HCT116 (cell line): Measurements from ENCODE around the gene SF3B1. TPM values are rescaled to one million over a fixed set of nuclear protein-coding genes. Genes with fewer than 3 reads are reported as not detected.

Source experiments
- ATAC-seq: fragments of 200-7000 bp; cut with Tn5 transposase; 2 replicates; pipeline ENCODE4 v1.9.1; 2020; ENCODE audit warnings: mild to moderate bottlenecking, moderate library complexity
- BruUV-seq: library from RNA; stranded (reverse); fragments of 400-500 nt; replicated peaks from 2 replicates; lab custom pipeline; 2021; lab: Mats Ljungman, UMichigan
- CTCF ChIA-PET: fragments of 300-600 bp; sonication (Branson Sonifier 250); formaldehyde crosslinking; loops from one replicate; lab custom pipeline; 2021; ENCODE audit warnings: antibody characterized with exemption; lab: Charles Lee
- POLR2A ChIA-PET: fragments of 300-600, 350-600 bp; sonication (Branson Sonifier 250); formaldehyde crosslinking; loops from one replicate; lab custom pipeline; 2021; ENCODE audit warnings: antibody characterized with exemption; lab: Charles Lee
- RAD21 ChIA-PET, 2 experiments: fragments of 300-600 bp; sonication (Branson Sonifier 250); formaldehyde crosslinking; loops; one replicate each; lab custom pipeline; 2023; ENCODE audit warnings: low total read pairs in 2 of 2; ENCODE audit not compliant: uncharacterized antibody in 2 of 2, unreplicated experiment in 2 of 2, low non-redundant PET in 1 of 2; lab: Charles Lee
- DNase-seq: peaks from one replicate; pipeline ENCODE4 v3.0.0-alpha.2; 2010; ENCODE audit warnings: low read depth, low spot score
- H2AFZ ChIP-seq: fragments of 200-600 bp; shearing (Covaris generic), sonication (generic); 2 replicates; pipeline ENCODE4 v1.6.1; 2017; ENCODE audit warnings: low read depth, mixed run types, mixed read lengths, antibody characterized with exemption, low read length; ENCODE audit not compliant: poor library complexity, severe bottlenecking
- H3K27ac ChIP-seq: 2 replicates; pipeline ENCODE4 v1.5.1; 2012; ENCODE audit warnings: low read depth, low read length
- H3K27me3 ChIP-seq: fragments of 200-600 bp; sonication (generic); 2 replicates; pipeline ENCODE4 v1.6.1; 2016; ENCODE audit warnings: mixed run types, low read length, mixed read lengths; ENCODE audit not compliant: insufficient read depth
- H3K36me3 ChIP-seq, 2 experiments: fragments of 200-500 bp in 1 of 2; fragments of 200-600 bp in 1 of 2; sonication (Bioruptor generic) in 1 of 2; sonication (generic) in 1 of 2; 2 replicates each; pipeline versions ENCODE4 v1.5.1 to v1.6.1; 2014 to 2016; ENCODE audit warnings: low read length in 2 of 2, inconsistent platforms in 1 of 2, mixed read lengths in 1 of 2, mixed run types in 1 of 2; ENCODE audit not compliant: insufficient read depth in 2 of 2, control insufficient read depth in 1 of 2
- H3K4me1 ChIP-seq, 2 experiments: fragments of 200-600 bp in 1 of 2; sonication (generic) in 1 of 2; 2 replicates each; pipeline versions ENCODE4 v1.5.1 to v1.6.1; 2012 to 2017; ENCODE audit warnings: low read length in 2 of 2, inconsistent platforms in 1 of 2, mild to moderate bottlenecking in 1 of 2, mixed read lengths in 1 of 2, mixed run types in 1 of 2, moderate library complexity in 1 of 2; ENCODE audit not compliant: insufficient read depth in 2 of 2, control insufficient read depth in 1 of 2
- H3K4me2 ChIP-seq: fragments of 200-600 bp; sonication (generic); 2 replicates; pipeline ENCODE4 v1.6.1; 2017; ENCODE audit warnings: mixed run types, low read length, mixed read lengths
- H3K4me3 ChIP-seq, 2 experiments: fragments of 200-600 bp in 1 of 2; sonication (generic) in 1 of 2; replicated peaks in 1 of 2; 2 replicates each; pipeline ENCODE4 v1.5.1; 2011 to 2016; ENCODE audit warnings: low read length in 2 of 2, control low read depth in 1 of 2, low read depth in 1 of 2, mild to moderate bottlenecking in 1 of 2, mixed read lengths in 1 of 2, mixed run types in 1 of 2
- H3K79me2 ChIP-seq: fragments of 200-600 bp; sonication (generic); 2 replicates; pipeline ENCODE4 v1.6.1; 2017; ENCODE audit warnings: mild to moderate bottlenecking, mixed run types, low read length, moderate library complexity, mixed read lengths; ENCODE audit not compliant: insufficient read depth
- H3K9ac ChIP-seq: fragments of 200-600 bp; sonication (generic); 2 replicates; pipeline ENCODE4 v1.6.1; 2016; ENCODE audit warnings: low read length, mixed read lengths
- H3K9me2 ChIP-seq: fragments of 200-600 bp; sonication (generic), shearing (Covaris generic); 2 replicates; pipeline ENCODE4 v1.6.1; 2017; ENCODE audit warnings: mixed run types, mild to moderate bottlenecking, moderate library complexity; ENCODE audit not compliant: insufficient read depth
- H3K9me3 ChIP-seq, 2 experiments: fragments of 200-500 bp in 1 of 2; fragments of 200-600 bp in 1 of 2; sonication (Bioruptor generic) in 1 of 2; sonication (generic) in 1 of 2; 2 replicates each; pipeline ENCODE4 v1.6.1; 2014 to 2017; ENCODE audit warnings: low read length in 2 of 2, mixed read lengths in 2 of 2, inconsistent platforms in 1 of 2, low read depth in 1 of 2, mild to moderate bottlenecking in 1 of 2, mixed run types in 1 of 2, moderate library complexity in 1 of 2; ENCODE audit not compliant: control insufficient read depth in 1 of 2, insufficient read depth in 1 of 2
- H4K20me1 ChIP-seq: fragments of 200-600 bp; sonication (generic), shearing (Covaris generic); 2 replicates; pipeline ENCODE4 v1.6.1; 2017; ENCODE audit warnings: mixed run types, mild to moderate bottlenecking, moderate library complexity; ENCODE audit not compliant: insufficient read depth
- ATF3 ChIP-seq: IDR thresholded peaks from 2 replicates; pipeline ENCODE4 v1.6.1; 2012
- CTCF ChIP-seq, 3 experiments: fragments of 200-600 bp in 1 of 3; sonication (generic) in 1 of 3; IDR thresholded peaks in 2 of 3; conservative IDR thresholded peaks in 1 of 3; 2 replicates each; pipeline ENCODE4 v1.5.1; 2012 to 2017; ENCODE audit warnings: low read depth in 2 of 3, low read length in 2 of 3, antibody characterized with exemption in 1 of 3, borderline replicate concordance in 1 of 3, control low read depth in 1 of 3, mild to moderate bottlenecking in 1 of 3, mixed read lengths in 1 of 3, mixed run types in 1 of 3, moderate library complexity in 1 of 3; ENCODE audit not compliant: insufficient read depth in 1 of 3
- EGR1 ChIP-seq: IDR thresholded peaks from 2 replicates; pipeline ENCODE4 v1.6.1; 2012; ENCODE audit warnings: low read depth
- EZH2 ChIP-seq: fragments of 200-600 bp; sonication (generic); IDR thresholded peaks from 2 replicates; pipeline ENCODE4 v1.6.1; 2017; ENCODE audit warnings: antibody characterized with exemption, mixed run types
- EZH2phosphoT487 ChIP-seq: fragments of 200-600 bp; IDR thresholded peaks from 2 replicates; pipeline ENCODE4 v1.6.1; 2018; ENCODE audit warnings: antibody characterized with exemption, borderline replicate concordance
- FOSL1 ChIP-seq: IDR thresholded peaks from 2 replicates; pipeline ENCODE4 v1.6.1; 2012; ENCODE audit warnings: low read depth
- JUND ChIP-seq: IDR thresholded peaks from 2 replicates; pipeline ENCODE4 v1.6.1; 2012
- MAX ChIP-seq: IDR thresholded peaks from 2 replicates; pipeline ENCODE4 v1.6.1; 2012
- POLR2A ChIP-seq: IDR thresholded peaks from 2 replicates; pipeline ENCODE4 v1.7.0; 2011; ENCODE audit warnings: borderline replicate concordance; ENCODE audit not compliant: insufficient read depth, insufficient read length; ENCODE audit errors: extremely low read depth
- RAD21 ChIP-seq: IDR thresholded peaks from 2 replicates; pipeline ENCODE4 v1.6.1; 2012; ENCODE audit warnings: low read depth, mild to moderate bottlenecking
- SIN3A ChIP-seq: IDR thresholded peaks from 2 replicates; pipeline ENCODE4 v1.6.1; 2012; ENCODE audit warnings: low read depth
- YY1 ChIP-seq: IDR thresholded peaks from 2 replicates; pipeline ENCODE4 v1.6.1; 2011; ENCODE audit warnings: low read length, low read depth, moderate library complexity, mild to moderate bottlenecking; ENCODE audit not compliant: insufficient replicate concordance; ENCODE audit errors: extremely low read depth
- ZNF274 ChIP-seq: fragments of 200-500 bp; sonication (Bioruptor generic); IDR thresholded peaks from 2 replicates; pipeline ENCODE4 v1.6.1; 2014; ENCODE audit warnings: mild to moderate bottlenecking, low read depth, low read length, inconsistent platforms
- intact Hi-C: fragments of 100-400 bp; cut with micrococcal nuclease; formaldehyde crosslinking; loops from 2 replicates; pipeline ENCODE4 v1.10.0; 2022
- total RNA-seq: library from RNA; stranded (reverse); gene quantifications from one replicate; pipeline ENCODE4 v1.2.1, GENCODE V29; 2021; ENCODE audit not compliant: unreplicated experiment

The SF3B1 gene
- total RNA-seq, 1 experiment from 2014 or later: 282 TPM

GRCh38 chr2:197363998-197364397 is 70.8 kb downstream of the SF3B1 start:
- Histone ChIP-seq H3K36me3 (no peaks in the 10 kb centered on the region), H3K9me3 (no peaks in the 10 kb centered on the region), H3K27me3 (no peaks in the 10 kb centered on the region), H3K79me2 (no peaks in the 10 kb centered on the region), H3K4me2 (no peak overlapping the region), H4K20me1 (no peaks in the 10 kb centered on the region), H2AFZ (no peak overlapping the region), H3K4me1 (no peaks in the 10 kb centered on the region), H3K27ac (no peak overlapping the region), H3K9me2 (no peaks in the 10 kb centered on the region), H3K4me3 (no peak overlapping the region), H3K9ac (no peak overlapping the region)
- POLR2A ChIA-PET: no interaction called here
- ATAC-seq (no peak), DNase-seq (no peak)
- CTCF ChIA-PET: no interaction called here
- intact Hi-C loops: no loop called here
- RAD21 ChIA-PET: no interaction called here
- no TSS peak for BruUV-seq
- no peak for TF ChIP-seq RAD21

- Histone ChIP-seq H4K20me1 (no peaks in the 10 kb centered on the region), H3K9me3 (no peaks in the 10 kb centered on the region), H3K27ac (no peak overlapping the region), H2AFZ (no peak overlapping the region), H3K4me3 (no peak overlapping the region), H3K4me1 (no peaks in the 10 kb centered on the region), H3K4me2 (no peak overlapping the region), H3K27me3 (no peaks in the 10 kb centered on the region), H3K36me3 (no peaks in the 10 kb centered on the region), H3K9ac (no peak overlapping the region), H3K9me2 (no peaks in the 10 kb centered on the region), H3K79me2 (no peaks in the 10 kb centered on the region)
- DNase-seq (no peak), ATAC-seq (no peak)
- RAD21 ChIA-PET: no interaction called here
- POLR2A ChIA-PET: no interaction called here
- CTCF ChIA-PET: no interaction called here
- intact Hi-C loops: no loop called here
- no TSS peak for BruUV-seq
- TF ChIP-seq RAD21 (no peak), EZH2 (no peak), EZH2phosphoT487 (no peak)
Measured at GRCh38 chr2:197360744-197361156, 74.1 kb downstream of the SF3B1 start.

GRCh38 chr2:197359859-197360258 is 75.0 kb downstream of the SF3B1 start:
- Histone ChIP-seq H3K4me1 (no peaks in the 10 kb centered on the region), H3K9ac (no peak overlapping the region), H4K20me1 (no peaks in the 10 kb centered on the region), H3K9me2 (no peaks in the 10 kb centered on the region), H3K79me2 (no peaks in the 10 kb centered on the region), H3K4me2 (no peak overlapping the region), H2AFZ (no peak overlapping the region), H3K27me3 (no peaks in the 10 kb centered on the region), H3K4me3 (no peak overlapping the region), H3K27ac (no peak overlapping the region), H3K9me3 (no peaks in the 10 kb centered on the region), H3K36me3 (no peaks in the 10 kb centered on the region)
- POLR2A ChIA-PET: no interaction called here
- DNase-seq (no peak), ATAC-seq (peak; percentile 70)
- RAD21 ChIA-PET: no interaction called here
- intact Hi-C loops: no loop called here
- BruUV-seq: no TSS peak
- CTCF ChIA-PET: no interaction called here
- TF ChIP-seq POLR2A: no peak
- TF ChIP-seq EGR1: no peak
- TF ChIP-seq MAX: no peak
- no peak for TF ChIP-seq ZNF274
- TF ChIP-seq JUND: no peak
- TF ChIP-seq CTCF (IDR thresholded peaks at IDR 0.05 in 2 of 3, conservative IDR thresholded peaks at IDR 0.05 in 1 of 3; ENCODE audit: borderline replicate concordance in 1 of 3, insufficient read depth in 1 of 3, low read depth in 2 of 3, low read length in 2 of 3): peak; percentile 25 to 47 (median 36); a peak in 5 of 6 replicates
- no peak for TF ChIP-seq EZH2
- TF ChIP-seq YY1: no peak
- no peak for TF ChIP-seq FOSL1
- 0 out of 2 replicates have a peak, but pooled peaks have one; percentile 7 for TF ChIP-seq RAD21
- no peak for TF ChIP-seq SIN3A
- TF ChIP-seq ATF3: no peak
- TF ChIP-seq EZH2phosphoT487: no peak
